ENCODE data around the gene IMPDH1. TPM values are rescaled to one million over a fixed set of nuclear protein-coding genes. Genes with fewer than 3 reads are reported as not detected.

Gene IMPDH1
- total and polyA plus RNA-seq, 10 of the 15 experiments (the other 5 are each of a cell fraction or from before 2014, with no cell fraction given) = 0.50 to 61.3 (median 41.8) TPM

DNA sequence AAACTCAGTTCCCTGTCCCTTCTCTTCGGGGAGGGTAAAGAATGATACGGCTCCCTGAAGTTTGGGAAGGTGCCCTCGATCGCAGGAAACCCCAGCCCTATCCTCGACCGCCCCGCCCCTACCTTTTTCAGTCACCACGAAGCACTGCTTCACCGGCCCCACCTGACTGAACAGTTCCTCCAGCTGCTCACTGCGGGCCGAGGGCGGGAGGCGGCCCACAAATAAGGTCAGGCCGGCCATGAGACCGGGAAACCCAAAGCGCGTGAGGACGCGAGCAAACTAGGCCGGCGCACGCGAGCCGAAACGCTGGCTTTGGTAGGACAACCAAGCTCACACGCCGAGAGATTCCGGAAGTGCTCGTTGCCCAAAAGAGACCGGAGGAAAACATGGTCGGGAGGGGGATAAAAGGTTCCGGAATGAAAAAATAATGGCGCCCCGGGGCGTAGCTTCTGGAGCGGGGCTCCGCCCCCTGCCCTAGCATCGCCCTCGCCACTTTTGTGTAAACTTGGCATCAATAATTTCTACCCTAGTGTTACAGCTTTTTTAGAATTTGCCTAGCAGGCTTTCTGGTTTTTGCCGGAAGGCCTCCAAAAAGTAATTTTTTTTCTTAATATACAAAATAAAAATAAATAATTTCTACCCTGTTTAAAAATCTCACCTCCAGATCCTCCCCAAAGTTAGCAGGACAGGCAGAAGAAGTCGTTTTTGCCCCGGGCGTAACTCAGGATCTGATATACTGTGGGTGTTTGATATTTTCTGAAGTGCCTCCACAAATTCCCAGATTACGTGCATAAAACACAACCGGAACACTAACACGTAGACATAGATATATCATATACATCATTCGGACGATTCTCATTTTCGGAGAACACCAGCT lies 66.0 kb downstream of the IMPDH1 start, which contains the start of gene RBM28 (continued):
- TF ChIP-seq NBN (IDR thresholded peaks at IDR 0.05) = peak; percentile 95
- peak; percentile 19; the same call in 1 of the 2 replicates for TF ChIP-seq JUNB (IDR thresholded peaks at IDR 0.05)
- TF ChIP-seq, protein P1, sequence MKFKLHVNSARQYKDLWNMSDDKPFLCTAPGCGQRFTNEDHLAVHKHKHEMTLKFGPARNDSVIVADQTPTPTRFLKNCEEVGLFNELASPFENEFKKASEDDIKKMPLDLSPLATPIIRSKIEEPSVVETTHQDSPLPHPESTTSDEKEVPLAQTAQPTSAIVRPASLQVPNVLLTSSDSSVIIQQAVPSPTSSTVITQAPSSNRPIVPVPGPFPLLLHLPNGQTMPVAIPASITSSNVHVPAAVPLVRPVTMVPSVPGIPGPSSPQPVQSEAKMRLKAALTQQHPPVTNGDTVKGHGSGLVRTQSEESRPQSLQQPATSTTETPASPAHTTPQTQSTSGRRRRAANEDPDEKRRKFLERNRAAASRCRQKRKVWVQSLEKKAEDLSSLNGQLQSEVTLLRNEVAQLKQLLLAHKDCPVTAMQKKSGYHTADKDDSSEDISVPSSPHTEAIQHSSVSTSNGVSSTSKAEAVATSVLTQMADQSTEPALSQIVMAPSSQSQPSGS (IDR thresholded peaks at IDR 0.05; ENCODE audit: low read length) = 0 out of 2 replicates have a peak, but pooled peaks have one; percentile 52
- TF ChIP-seq, protein P2, sequence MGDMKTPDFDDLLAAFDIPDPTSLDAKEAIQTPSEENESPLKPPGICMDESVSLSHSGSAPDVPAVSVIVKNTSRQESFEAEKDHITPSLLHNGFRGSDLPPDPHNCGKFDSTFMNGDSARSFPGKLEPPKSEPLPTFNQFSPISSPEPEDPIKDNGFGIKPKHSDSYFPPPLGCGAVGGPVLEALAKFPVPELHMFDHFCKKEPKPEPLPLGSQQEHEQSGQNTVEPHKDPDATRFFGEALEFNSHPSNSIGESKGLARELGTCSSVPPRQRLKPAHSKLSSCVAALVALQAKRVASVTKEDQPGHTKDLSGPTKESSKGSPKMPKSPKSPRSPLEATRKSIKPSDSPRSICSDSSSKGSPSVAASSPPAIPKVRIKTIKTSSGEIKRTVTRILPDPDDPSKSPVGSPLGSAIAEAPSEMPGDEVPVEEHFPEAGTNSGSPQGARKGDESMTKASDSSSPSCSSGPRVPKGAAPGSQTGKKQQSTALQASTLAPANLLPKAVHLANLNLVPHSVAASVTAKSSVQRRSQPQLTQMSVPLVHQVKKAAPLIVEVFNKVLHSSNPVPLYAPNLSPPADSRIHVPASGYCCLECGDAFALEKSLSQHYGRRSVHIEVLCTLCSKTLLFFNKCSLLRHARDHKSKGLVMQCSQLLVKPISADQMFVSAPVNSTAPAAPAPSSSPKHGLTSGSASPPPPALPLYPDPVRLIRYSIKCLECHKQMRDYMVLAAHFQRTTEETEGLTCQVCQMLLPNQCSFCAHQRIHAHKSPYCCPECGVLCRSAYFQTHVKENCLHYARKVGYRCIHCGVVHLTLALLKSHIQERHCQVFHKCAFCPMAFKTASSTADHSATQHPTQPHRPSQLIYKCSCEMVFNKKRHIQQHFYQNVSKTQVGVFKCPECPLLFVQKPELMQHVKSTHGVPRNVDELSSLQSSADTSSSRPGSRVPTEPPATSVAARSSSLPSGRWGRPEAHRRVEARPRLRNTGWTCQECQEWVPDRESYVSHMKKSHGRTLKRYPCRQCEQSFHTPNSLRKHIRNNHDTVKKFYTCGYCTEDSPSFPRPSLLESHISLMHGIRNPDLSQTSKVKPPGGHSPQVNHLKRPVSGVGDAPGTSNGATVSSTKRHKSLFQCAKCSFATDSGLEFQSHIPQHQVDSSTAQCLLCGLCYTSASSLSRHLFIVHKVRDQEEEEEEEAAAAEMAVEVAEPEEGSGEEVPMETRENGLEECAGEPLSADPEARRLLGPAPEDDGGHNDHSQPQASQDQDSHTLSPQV (IDR thresholded peaks at IDR 0.05) = no peak
- TF ChIP-seq ZNF207 (IDR thresholded peaks at IDR 0.05; ENCODE audit: borderline replicate concordance) = peak; percentile 97
- peak; percentile 72; the same call in 1 of the 2 replicates for TF ChIP-seq SMAD5 (IDR thresholded peaks at IDR 0.05; ENCODE audit: low read depth)
- 0 out of 2 replicates have a peak, but pooled peaks have one; percentile 23 for TF ChIP-seq ESRRA (IDR thresholded peaks at IDR 0.05; ENCODE audit: low read length)
- 0 out of 2 replicates have a peak, but pooled peaks have one; percentile 67 for TF ChIP-seq ZBED1 (IDR thresholded peaks at IDR 0.05; ENCODE audit: borderline replicate concordance)
- peak; percentile 85 for TF ChIP-seq CBFB (IDR thresholded peaks at IDR 0.05; ENCODE audit: low read depth)
- TF ChIP-seq NFYB (IDR thresholded peaks at IDR 0.05; ENCODE audit: insufficient read depth, low read depth, low read length) = no peak
- peak; percentile 86 for TF ChIP-seq SIN3A (IDR thresholded peaks at IDR 0.05; ENCODE audit: low read depth, low read length)
- TF ChIP-seq NFYA (IDR thresholded peaks at IDR 0.05; ENCODE audit: borderline replicate concordance, low read depth, low read length) = no peak
- TF ChIP-seq, protein P3, sequence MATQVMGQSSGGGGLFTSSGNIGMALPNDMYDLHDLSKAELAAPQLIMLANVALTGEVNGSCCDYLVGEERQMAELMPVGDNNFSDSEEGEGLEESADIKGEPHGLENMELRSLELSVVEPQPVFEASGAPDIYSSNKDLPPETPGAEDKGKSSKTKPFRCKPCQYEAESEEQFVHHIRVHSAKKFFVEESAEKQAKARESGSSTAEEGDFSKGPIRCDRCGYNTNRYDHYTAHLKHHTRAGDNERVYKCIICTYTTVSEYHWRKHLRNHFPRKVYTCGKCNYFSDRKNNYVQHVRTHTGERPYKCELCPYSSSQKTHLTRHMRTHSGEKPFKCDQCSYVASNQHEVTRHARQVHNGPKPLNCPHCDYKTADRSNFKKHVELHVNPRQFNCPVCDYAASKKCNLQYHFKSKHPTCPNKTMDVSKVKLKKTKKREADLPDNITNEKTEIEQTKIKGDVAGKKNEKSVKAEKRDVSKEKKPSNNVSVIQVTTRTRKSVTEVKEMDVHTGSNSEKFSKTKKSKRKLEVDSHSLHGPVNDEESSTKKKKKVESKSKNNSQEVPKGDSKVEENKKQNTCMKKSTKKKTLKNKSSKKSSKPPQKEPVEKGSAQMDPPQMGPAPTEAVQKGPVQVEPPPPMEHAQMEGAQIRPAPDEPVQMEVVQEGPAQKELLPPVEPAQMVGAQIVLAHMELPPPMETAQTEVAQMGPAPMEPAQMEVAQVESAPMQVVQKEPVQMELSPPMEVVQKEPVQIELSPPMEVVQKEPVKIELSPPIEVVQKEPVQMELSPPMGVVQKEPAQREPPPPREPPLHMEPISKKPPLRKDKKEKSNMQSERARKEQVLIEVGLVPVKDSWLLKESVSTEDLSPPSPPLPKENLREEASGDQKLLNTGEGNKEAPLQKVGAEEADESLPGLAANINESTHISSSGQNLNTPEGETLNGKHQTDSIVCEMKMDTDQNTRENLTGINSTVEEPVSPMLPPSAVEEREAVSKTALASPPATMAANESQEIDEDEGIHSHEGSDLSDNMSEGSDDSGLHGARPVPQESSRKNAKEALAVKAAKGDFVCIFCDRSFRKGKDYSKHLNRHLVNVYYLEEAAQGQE (IDR thresholded peaks at IDR 0.05; ENCODE audit: low read depth, low read length) = no peak
- TF ChIP-seq NRF1 (conservative IDR thresholded peaks at IDR 0.05; ENCODE audit: low read depth, low read length) = no peak

Measured in GM12878 (cell line).